ENCODE measurements around the gene KLHL3. TPM values are rescaled to one million over a fixed set of nuclear protein-coding genes. Genes with fewer than 3 reads are reported as not detected.
A peak's percentile ranks its signal among the peaks of the same experiment; 100 is the strongest.

The KLHL3 gene
- total and polyA plus RNA-seq, 9 of the 15 experiments (the other 6 are each of a cell fraction or from before 2014, with no cell fraction given) = under 0.01 to 1.5 (median 0.22) TPM

DNA sequence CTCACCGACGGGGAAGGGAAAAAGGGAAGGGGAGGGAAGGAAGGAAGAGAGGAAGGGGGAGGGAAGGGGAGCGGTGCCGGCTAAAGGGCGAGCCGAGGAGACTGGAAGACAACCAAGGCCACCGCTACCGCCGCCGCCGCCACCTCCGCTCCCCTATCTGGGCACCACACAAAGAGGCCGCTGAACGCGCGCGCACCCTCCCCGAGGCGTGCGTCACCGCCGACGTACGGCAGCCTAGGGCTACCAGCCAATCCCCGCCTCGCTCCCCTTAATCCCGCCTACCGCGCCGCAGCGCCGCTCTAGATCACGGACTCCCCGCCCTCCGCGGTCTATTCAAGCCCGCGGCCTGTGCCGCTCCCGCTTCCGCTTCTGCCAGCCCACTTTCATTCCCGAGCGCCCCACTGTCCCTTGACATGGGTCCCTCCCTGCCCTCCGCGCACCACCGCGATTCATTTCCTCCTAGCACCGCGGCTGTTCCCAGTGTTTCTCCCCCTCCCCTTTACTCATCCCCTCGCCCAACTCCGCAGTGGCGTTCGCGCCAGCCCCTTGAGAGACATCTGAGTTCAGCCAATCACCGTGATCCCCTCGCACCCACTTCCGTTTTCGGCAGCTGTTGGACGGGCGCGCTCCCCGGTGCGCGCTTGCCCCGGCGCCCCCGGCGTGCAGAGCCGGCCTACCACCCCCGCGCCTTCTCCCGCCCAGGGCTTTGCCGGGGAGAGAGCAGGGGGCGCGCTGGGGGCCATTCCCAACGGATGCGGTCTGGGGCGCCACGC lies 18.5 kb upstream of the KLHL3 start, which contains the start of gene HNRNPA0 (continued):
- TF ChIP-seq, protein P1, sequence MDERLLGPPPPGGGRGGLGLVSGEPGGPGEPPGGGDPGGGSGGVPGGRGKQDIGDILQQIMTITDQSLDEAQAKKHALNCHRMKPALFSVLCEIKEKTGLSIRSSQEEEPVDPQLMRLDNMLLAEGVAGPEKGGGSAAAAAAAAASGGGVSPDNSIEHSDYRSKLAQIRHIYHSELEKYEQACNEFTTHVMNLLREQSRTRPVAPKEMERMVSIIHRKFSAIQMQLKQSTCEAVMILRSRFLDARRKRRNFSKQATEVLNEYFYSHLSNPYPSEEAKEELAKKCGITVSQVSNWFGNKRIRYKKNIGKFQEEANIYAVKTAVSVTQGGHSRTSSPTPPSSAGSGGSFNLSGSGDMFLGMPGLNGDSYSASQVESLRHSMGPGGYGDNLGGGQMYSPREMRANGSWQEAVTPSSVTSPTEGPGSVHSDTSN (CRISPR knock-in tag; IDR thresholded peaks at IDR 0.05; ENCODE audit: low read depth) = peak; percentile 74
- TF ChIP-seq, protein P1 (tag; conservative IDR thresholded peaks at IDR 0.05; ENCODE audit: low read depth) = peak; percentile 97
- TF ChIP-seq ZSCAN29 (IDR thresholded peaks at IDR 0.05) (no peak), NR4A1 (CRISPR knock-in tag; IDR thresholded peaks at IDR 0.05) (no peak), NR4A1 (tag; IDR thresholded peaks at IDR 0.05) (no peak), POLR2G (IDR thresholded peaks at IDR 0.05; ENCODE audit: low read depth, low read length) (peak; percentile 93), MCM7 (IDR thresholded peaks at IDR 0.05) (no peak), MCM3 (IDR thresholded peaks at IDR 0.05) (no peak), ZNF507 (tag; conservative IDR thresholded peaks at IDR 0.05) (no peak), XRCC4 (IDR thresholded peaks at IDR 0.05; ENCODE audit: extremely low read depth, insufficient read depth, insufficient read length) (no peak), BHLHE40 (IDR thresholded peaks at IDR 0.05; ENCODE audit: low read length) (no peak), ZBTB1 (CRISPR knock-in tag; IDR thresholded peaks at IDR 0.05; ENCODE audit: borderline replicate concordance, low read depth) (peak; percentile 92), POLR2AphosphoS2 (IDR thresholded peaks at IDR 0.05; ENCODE audit: low read length) (peak; percentile 67; the same call in 1 of the 2 replicates), RBM22 (IDR thresholded peaks at IDR 0.05; ENCODE audit: low read depth, low read length, poor library complexity, severe bottlenecking) (peak; percentile 36), EWSR1 (IDR thresholded peaks at IDR 0.05; ENCODE audit: borderline replicate concordance, low read depth, partially characterized antibody) (no peak)
- TF ChIP-seq, protein P2, sequence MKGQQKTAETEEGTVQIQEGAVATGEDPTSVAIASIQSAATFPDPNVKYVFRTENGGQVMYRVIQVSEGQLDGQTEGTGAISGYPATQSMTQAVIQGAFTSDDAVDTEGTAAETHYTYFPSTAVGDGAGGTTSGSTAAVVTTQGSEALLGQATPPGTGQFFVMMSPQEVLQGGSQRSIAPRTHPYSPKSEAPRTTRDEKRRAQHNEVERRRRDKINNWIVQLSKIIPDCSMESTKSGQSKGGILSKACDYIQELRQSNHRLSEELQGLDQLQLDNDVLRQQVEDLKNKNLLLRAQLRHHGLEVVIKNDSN (CRISPR knock-in tag; IDR thresholded peaks at IDR 0.05) = peak; percentile 19; the same call in 1 of the 2 replicates
- TF ChIP-seq, protein P3, sequence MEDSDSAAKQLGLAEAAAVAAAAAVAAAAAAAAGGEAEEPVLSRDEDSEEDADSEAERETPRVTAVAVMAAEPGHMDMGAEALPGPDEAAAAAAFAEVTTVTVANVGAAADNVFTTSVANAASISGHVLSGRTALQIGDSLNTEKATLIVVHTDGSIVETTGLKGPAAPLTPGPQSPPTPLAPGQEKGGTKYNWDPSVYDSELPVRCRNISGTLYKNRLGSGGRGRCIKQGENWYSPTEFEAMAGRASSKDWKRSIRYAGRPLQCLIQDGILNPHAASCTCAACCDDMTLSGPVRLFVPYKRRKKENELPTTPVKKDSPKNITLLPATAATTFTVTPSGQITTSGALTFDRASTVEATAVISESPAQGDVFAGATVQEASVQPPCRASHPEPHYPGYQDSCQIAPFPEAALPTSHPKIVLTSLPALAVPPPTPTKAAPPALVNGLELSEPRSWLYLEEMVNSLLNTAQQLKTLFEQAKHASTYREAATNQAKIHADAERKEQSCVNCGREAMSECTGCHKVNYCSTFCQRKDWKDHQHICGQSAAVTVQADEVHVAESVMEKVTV (CRISPR knock-in tag; IDR thresholded peaks at IDR 0.05) = no peak
- TF ChIP-seq, protein P4, sequence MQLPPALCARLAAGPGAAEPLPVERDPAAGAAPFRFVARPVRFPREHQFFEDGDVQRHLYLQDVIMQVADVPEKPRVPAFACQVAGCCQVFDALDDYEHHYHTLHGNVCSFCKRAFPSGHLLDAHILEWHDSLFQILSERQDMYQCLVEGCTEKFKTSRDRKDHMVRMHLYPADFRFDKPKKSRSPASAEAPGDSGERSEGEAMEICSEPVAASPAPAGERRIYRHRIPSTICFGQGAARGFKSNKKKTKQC (CRISPR knock-in tag; IDR thresholded peaks at IDR 0.05) = 0 out of 2 replicates have a peak, but pooled peaks have one; percentile 11
- TF ChIP-seq, protein P5, sequence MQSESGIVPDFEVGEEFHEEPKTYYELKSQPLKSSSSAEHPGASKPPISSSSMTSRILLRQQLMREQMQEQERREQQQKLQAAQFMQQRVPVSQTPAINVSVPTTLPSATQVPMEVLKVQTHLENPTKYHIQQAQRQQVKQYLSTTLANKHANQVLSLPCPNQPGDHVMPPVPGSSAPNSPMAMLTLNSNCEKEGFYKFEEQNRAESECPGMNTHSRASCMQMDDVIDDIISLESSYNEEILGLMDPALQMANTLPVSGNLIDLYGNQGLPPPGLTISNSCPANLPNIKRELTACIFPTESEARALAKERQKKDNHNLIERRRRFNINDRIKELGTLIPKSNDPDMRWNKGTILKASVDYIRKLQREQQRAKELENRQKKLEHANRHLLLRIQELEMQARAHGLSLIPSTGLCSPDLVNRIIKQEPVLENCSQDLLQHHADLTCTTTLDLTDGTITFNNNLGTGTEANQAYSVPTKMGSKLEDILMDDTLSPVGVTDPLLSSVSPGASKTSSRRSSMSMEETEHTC (IDR thresholded peaks at IDR 0.05) = no peak
- TF ChIP-seq, protein P6, sequence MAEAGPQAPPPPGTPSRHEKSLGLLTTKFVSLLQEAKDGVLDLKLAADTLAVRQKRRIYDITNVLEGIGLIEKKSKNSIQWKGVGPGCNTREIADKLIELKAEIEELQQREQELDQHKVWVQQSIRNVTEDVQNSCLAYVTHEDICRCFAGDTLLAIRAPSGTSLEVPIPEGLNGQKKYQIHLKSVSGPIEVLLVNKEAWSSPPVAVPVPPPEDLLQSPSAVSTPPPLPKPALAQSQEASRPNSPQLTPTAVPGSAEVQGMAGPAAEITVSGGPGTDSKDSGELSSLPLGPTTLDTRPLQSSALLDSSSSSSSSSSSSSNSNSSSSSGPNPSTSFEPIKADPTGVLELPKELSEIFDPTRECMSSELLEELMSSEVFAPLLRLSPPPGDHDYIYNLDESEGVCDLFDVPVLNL (CRISPR knock-in tag; IDR thresholded peaks at IDR 0.05; ENCODE audit: low read depth) = no peak; the same call in 1 of the 2 replicates
